Right lobe of liver (tissue), 4 donors: Measurements from ENCODE around the gene PSMA7.

Experiments
- POLR2A ChIP-seq: fragments of 450-650 bp; IDR thresholded peaks from one replicate; pipeline ENCODE4 v1.6.1; 2017; ENCODE audit warnings: antibody characterized with exemption, mild to moderate bottlenecking
- TF ChIP-seq, protein P1 (sequence below), 4 donors: fragments of 200-600 bp in 3 of 4; fragments of 450-650 bp in 1 of 4; IDR thresholded peaks; one replicate each; pipeline versions ENCODE4 v1.5.1 to v1.8.0; 2016 to 2022; ENCODE audit warnings: antibody characterized with exemption in 4 of 4, mild to moderate bottlenecking in 2 of 4
- donor health status: DM: no; HTN: no; CAD: no.
- donor health status: DM: no; HTN: no; CAD: no.
- donor health status: DM: no; HTN: yes; CAD: no.

DNA sequence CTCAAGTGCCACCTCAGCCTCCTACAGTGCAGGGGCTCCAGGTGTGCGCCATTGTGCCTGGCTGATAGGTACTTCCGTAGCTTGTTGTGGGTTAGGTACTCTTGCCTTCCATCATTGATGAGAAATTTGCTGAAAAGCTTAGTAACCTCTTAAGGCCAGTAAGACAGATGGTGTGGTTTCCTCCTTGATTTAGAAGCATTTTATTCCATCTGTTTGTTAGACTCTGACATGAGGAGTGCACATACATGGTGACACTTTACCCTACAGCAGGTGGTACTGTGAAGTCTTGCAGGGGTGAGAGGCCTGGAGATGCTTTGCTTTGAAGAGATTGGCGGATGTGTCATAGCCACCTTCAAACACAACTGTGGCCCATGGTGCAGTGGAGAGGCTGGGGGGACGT is 24.9 kb upstream of the PSMA7 start:
- TF ChIP-seq, protein P1, sequence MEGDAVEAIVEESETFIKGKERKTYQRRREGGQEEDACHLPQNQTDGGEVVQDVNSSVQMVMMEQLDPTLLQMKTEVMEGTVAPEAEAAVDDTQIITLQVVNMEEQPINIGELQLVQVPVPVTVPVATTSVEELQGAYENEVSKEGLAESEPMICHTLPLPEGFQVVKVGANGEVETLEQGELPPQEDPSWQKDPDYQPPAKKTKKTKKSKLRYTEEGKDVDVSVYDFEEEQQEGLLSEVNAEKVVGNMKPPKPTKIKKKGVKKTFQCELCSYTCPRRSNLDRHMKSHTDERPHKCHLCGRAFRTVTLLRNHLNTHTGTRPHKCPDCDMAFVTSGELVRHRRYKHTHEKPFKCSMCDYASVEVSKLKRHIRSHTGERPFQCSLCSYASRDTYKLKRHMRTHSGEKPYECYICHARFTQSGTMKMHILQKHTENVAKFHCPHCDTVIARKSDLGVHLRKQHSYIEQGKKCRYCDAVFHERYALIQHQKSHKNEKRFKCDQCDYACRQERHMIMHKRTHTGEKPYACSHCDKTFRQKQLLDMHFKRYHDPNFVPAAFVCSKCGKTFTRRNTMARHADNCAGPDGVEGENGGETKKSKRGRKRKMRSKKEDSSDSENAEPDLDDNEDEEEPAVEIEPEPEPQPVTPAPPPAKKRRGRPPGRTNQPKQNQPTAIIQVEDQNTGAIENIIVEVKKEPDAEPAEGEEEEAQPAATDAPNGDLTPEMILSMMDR (IDR thresholded peaks at IDR 0.05): no peak
- no peak for TF ChIP-seq POLR2A
